ENCODE data around the gene EGFR.

GRCh38 chr7:55211726-55212125 is 192.9 kb downstream of the EGFR start:
- no peak for TF ChIP-seq JUN (IDR thresholded peaks at IDR 0.05)
- no peak for TF ChIP-seq POLR2A (IDR thresholded peaks at IDR 0.05; ENCODE audit: low read length)
- TF ChIP-seq CTCF (IDR thresholded peaks at IDR 0.05): no peak
- TF ChIP-seq FOSB (CRISPR knock-in tag; IDR thresholded peaks at IDR 0.05): no peak
- no peak for TF ChIP-seq KDM1A (IDR thresholded peaks at IDR 0.05; ENCODE audit: low read depth)
- no peak for TF ChIP-seq NFE2L2 (conservative IDR thresholded peaks at IDR 0.05; ENCODE audit: low read length)
- no peak for TF ChIP-seq MAFK (IDR thresholded peaks at IDR 0.05; ENCODE audit: partially characterized antibody)
- TF ChIP-seq TP53 (CRISPR knock-in tag; IDR thresholded peaks at IDR 0.05): no peak
- TF ChIP-seq FOSL2 (IDR thresholded peaks at IDR 0.05): no peak
- no peak for TF ChIP-seq FOSL2 (CRISPR knock-in tag; IDR thresholded peaks at IDR 0.05)
- TF ChIP-seq ZC3H11A (IDR thresholded peaks at IDR 0.05): no peak
- no peak for TF ChIP-seq JUNB (IDR thresholded peaks at IDR 0.05)
- TF ChIP-seq USF2 (IDR thresholded peaks at IDR 0.05): no peak
- no peak for TF ChIP-seq MYC (IDR thresholded peaks at IDR 0.05; ENCODE audit: borderline replicate concordance, low read length)

All from A549 (cell line).